Motor neuron (in vitro differentiated cells): ENCODE results near the gene CD300LB. TPM values are rescaled to one million over a fixed set of nuclear protein-coding genes. Genes with fewer than 3 reads are reported as not detected.

Experiments
- ATAC-seq, 8 experiments: fragments of 200-7000 bp; cut with Tn5 transposase; replicated peaks in 6 of 8; 2 replicates each; pipeline ENCODE4 v1.8.0; 2021; ENCODE audit warnings: mild to moderate bottlenecking in 8 of 8, moderate library complexity in 8 of 8
- H3K27ac ChIP-seq, 2 donors: fragments of 250-450 bp; sonication (Bioruptor Pico); 2 replicates each; pipeline ENCODE4 v1.9.0; 2021; ENCODE audit warnings: antibody characterized with exemption in 2 of 2, mild to moderate bottlenecking in 2 of 2, moderate library complexity in 1 of 2
- H3K4me1 ChIP-seq, 2 donors: fragments of 250-450 bp; sonication (Bioruptor Pico); replicated peaks in 1 of 2; 2 replicates each; pipeline ENCODE4 v1.6.1; 2021; ENCODE audit warnings: antibody characterized with exemption in 2 of 2, mild to moderate bottlenecking in 2 of 2, moderate library complexity in 1 of 2
- H3K4me3 ChIP-seq, 5 donors: fragments of 250-450 bp; sonication (Bioruptor Pico); 2 replicates each; pipeline ENCODE4 v1.9.0; 2021; ENCODE audit warnings: antibody characterized with exemption in 5 of 5, mild to moderate bottlenecking in 5 of 5, moderate library complexity in 4 of 5
- WGBS, 10 experiments: fragments of 450-650 bp; shearing (Covaris generic); methylation state at CpG; one replicate each; pipeline ENCODE4 v1.0.0; 2022; 5-methylcytosine and 5-hydroxymethylcytosine counted together
- in situ Hi-C, 9 experiments: fragments of 400-800 bp; cut with MboI; loops; one replicate each; pipeline ENCODE4 v1.15.0; 2021; ENCODE audit warnings: low sequenced_read_pairs in 9 of 9, low pct_unique_long_range_greater_than_20kb in 2 of 9; ENCODE audit not compliant: unreplicated experiment in 9 of 9
- total RNA-seq, 8 experiments: library from RNA; unstranded; fragments of 300-600 nt; gene quantifications; 2 replicates each; pipeline versions ENCODE4 v1.2.3 to v1.2.4, GENCODE V29; 2022

CD300LB gene
- total RNA-seq, 8 experiments from 2014 or later: 0.08 to 1.3 (median 0.29) TPM; not detected in 2

GRCh38 chr17:74545843-74546230, 14.6 kb upstream of the CD300LB start, which contains the start of gene CD300C:
Gene CD300C, minus strand, starts transcription at chr17:74546115. Its CDS starts 333 bp downstream, at chr17:74545782.
- Histone ChIP-seq H3K27ac (peak within 1 kb of the TSS in 1 of 2 donors; percentile 47), H3K4me3 (no peak within 1 kb of the TSS), H3K4me1 (peaks cover 8 to 21% of the 10 kb centered on the region in 2 donors)
- ATAC-seq: peak in 2 of 8 experiments; percentile 47 to 72
- in situ Hi-C loops: no loop called here
- WGBS, 10 experiments: 24 to 93% (median 71%) methylated on average over 2 to 5 of the region's 5 CpGs; no CpG with 5 or more reads in 5 of the 10 experiments

GRCh38 chr17:74544991-74545842, 13.9 kb upstream of the CD300LB start:
- ATAC-seq: peak in 7 of 8 experiments; percentile 62 to 88 (median 85)
- Histone ChIP-seq H3K4me3 (no peak overlapping the region), H3K27ac (peak overlapping the region in 1 of 2 donors; percentile 47)

GRCh38 chr17:74543891-74544760, 12.9 kb upstream of the CD300LB start:
- in situ Hi-C loops: no loop called here
- WGBS, 10 experiments: 9 to 94% (median 78%) methylated on average over 1 to 6 of the region's 18 CpGs; no CpG with 5 or more reads in 4 of the 10 experiments
- Histone ChIP-seq H3K4me1 (peaks cover 8 to 20% of the 10 kb centered on the region in 2 donors), H3K4me3 (no peak overlapping the region), H3K27ac (peak overlapping the region in 1 of 2 donors; percentile 47)
- ATAC-seq: peak in 6 of 8 experiments; percentile 9 to 36 (median 29)

More at GRCh38 chr17:74544991-74545842, 13.9 kb upstream of the CD300LB start:
- in situ Hi-C loops: no loop called here
- peaks cover 8 to 20% of the 10 kb centered on the region in 2 donors for H3K4me1 ChIP-seq
- 48 to 100% (median 69%) methylated on average over 1 to 11 of the region's 16 CpGs; no CpG with 5 or more reads in 4 of the 10 experiments for WGBS, 10 experiments

GRCh38 chr17:74543406-74543805, 12.1 kb upstream of the CD300LB start:
- Histone ChIP-seq H3K4me3 (no peak overlapping the region), H3K27ac (no peak overlapping the region), H3K4me1 (peaks cover 8 to 20% of the 10 kb centered on the region in 2 donors)
- in situ Hi-C loops: no loop called here
- 0 to 79% (median 56%) methylated on average over 2 to 7 of the region's 14 CpGs; no CpG with 5 or more reads in 6 of the 10 experiments for WGBS, 10 experiments
- ATAC-seq: no peak

GRCh38 chr17:74542727-74543383, 11.6 kb upstream of the CD300LB start:
- in situ Hi-C loops: no loop called here
- WGBS, 10 experiments: 42 to 88% (median 65%) methylated on average over 4 to 8 of the region's 17 CpGs; no CpG with 5 or more reads in 5 of the 10 experiments
- Histone ChIP-seq H3K4me3 (no peak overlapping the region), H3K27ac (no peak overlapping the region), H3K4me1 (peaks cover 8 to 20% of the 10 kb centered on the region in 2 donors)
- ATAC-seq: no peak

GRCh38 chr17:74542166-74542565, 10.9 kb upstream of the CD300LB start:
- in situ Hi-C loops: no loop called here
- no peak for ATAC-seq
- WGBS, 10 experiments: 60 to 93% (median 80%) methylated on average over 1 to 4 of the region's 5 CpGs; no CpG with 5 or more reads in 6 of the 10 experiments
- Histone ChIP-seq H3K27ac (no peak overlapping the region), H3K4me1 (peaks cover 8 to 20% of the 10 kb centered on the region in 2 donors), H3K4me3 (no peak overlapping the region)

GRCh38 chr17:74541176-74542111, 10.2 kb upstream of the CD300LB start:
- 0 to 76% (median 43%) methylated on average over 1 to 9 of the region's 23 CpGs; no CpG with 5 or more reads in 3 of the 10 experiments for WGBS, 10 experiments
- no peak for ATAC-seq
- no peak overlapping the region for H3K27ac ChIP-seq
- peaks cover 8 to 20% of the 10 kb centered on the region in 2 donors for H3K4me1 ChIP-seq
- no peak overlapping the region for H3K4me3 ChIP-seq
- in situ Hi-C loops: no loop called here

- H3K4me3 ChIP-seq: no peak overlapping the region
- in situ Hi-C loops: no loop called here
- H3K4me1 ChIP-seq: peaks cover 0 to 7% of the 10 kb centered on the region in 2 donors
- WGBS, 10 experiments: 40 to 87% (median 63%) methylated on average over 2 to 3 of the region's 10 CpGs; no CpG with 5 or more reads in 6 of the 10 experiments
- H3K27ac ChIP-seq: no peak overlapping the region
- ATAC-seq: no peak
Observed at GRCh38 chr17:74539281-74539820, 8.1 kb upstream of the CD300LB start.

- Histone ChIP-seq H3K27ac (no peak overlapping the region), H3K4me1 (no peaks in the 10 kb centered on the region), H3K4me3 (no peak overlapping the region)
- WGBS, 10 experiments: 26 to 100% (median 56%) methylated on average over 1 to 3 of the region's 3 CpGs
- ATAC-seq: no peak
- in situ Hi-C loops: no loop called here
Observed at GRCh38 chr17:74536890-74537289, 5.6 kb upstream of the CD300LB start.

GRCh38 chr17:74532115-74532514, 840 bp upstream of the CD300LB start:
- Histone ChIP-seq H3K4me3 (no peak overlapping the region), H3K4me1 (no peaks in the 10 kb centered on the region), H3K27ac (no peak overlapping the region)
- ATAC-seq: peak in 4 of 8 experiments; percentile 19 to 81 (median 74)
- in situ Hi-C loops: no loop called here
- 17 to 65% (median 40%) methylated on average over 1 to 8 of the region's 10 CpGs; no CpG with 5 or more reads in 2 of the 10 experiments for WGBS, 10 experiments

GRCh38 chr17:74530831-74531150, 484 bp downstream of the CD300LB start:
- in situ Hi-C loops: no loop called here
- WGBS, 10 experiments: 8 to 94% (median 61%) methylated on average over 1 to 4 of the region's 5 CpGs; no CpG with 5 or more reads in 5 of the 10 experiments

More at GRCh38 chr17:74530831-74531150, 484 bp downstream of the CD300LB start:
- no peaks in the 10 kb centered on the region for H3K4me1 ChIP-seq
- ATAC-seq: no peak
- no peak overlapping the region for H3K27ac ChIP-seq
- H3K4me3 ChIP-seq: no peak overlapping the region
